Stimulated activated CD4-positive, alpha-beta T cell treated with anti-CD3 and anti-CD28 coated beads, Interleukin-1b, Interleukin-23, amount 100 ng/mL, for 48 hours (primary cell): ENCODE results near the gene CHTOP.
"Not testable (repeated sequence)": the region's sequence is repeated elsewhere in the genome, so short reads cannot be mapped to it uniquely, and the experiment has no call there.

Experiments used
- DNase-seq: peaks from one replicate; pipeline ENCODE4 v3.0.0-alpha.2; 2020

CHTOP gene

GRCh38 chr1:153633754-153634665 is at the start of gene CHTOP:
Gene CHTOP, plus strand, starts transcription at chr1:153634066. Its CDS starts 2,523 bp downstream, at chr1:153636589.
- peak; percentile 98 for DNase-seq

- DNase-seq, result no peak
Observed at GRCh38 chr1:153585006-153585405, 48.9 kb upstream of the CHTOP start.

GRCh38 chr1:153586347-153586746 is 47.5 kb upstream of the CHTOP start:
- DNase-seq, result no peak

- no peak for DNase-seq
Observed at GRCh38 chr1:153587314-153587713, 46.6 kb upstream of the CHTOP start.

GRCh38 chr1:153588033-153588432 is 45.8 kb upstream of the CHTOP start:
- DNase-seq, result not testable (repeated sequence)

- no peak for DNase-seq
Observed at GRCh38 chr1:153588482-153588881, 45.4 kb upstream of the CHTOP start.

- DNase-seq, result no peak
Observed at GRCh38 chr1:153592748-153593147, 41.1 kb upstream of the CHTOP start.

- peak; percentile 40 for DNase-seq
Observed at GRCh38 chr1:153597206-153597605, 36.7 kb upstream of the CHTOP start.

- DNase-seq, result peak; percentile 16
Observed at GRCh38 chr1:153598309-153599172, 35.3 kb upstream of the CHTOP start.

- DNase-seq, result no peak
Observed at GRCh38 chr1:153599847-153600246, 34.0 kb upstream of the CHTOP start.

- no peak for DNase-seq
Observed at GRCh38 chr1:153602749-153603148, 31.1 kb upstream of the CHTOP start.

GRCh38 chr1:153606194-153606593 is 27.7 kb upstream of the CHTOP start:
- DNase-seq, result no peak

- no peak for DNase-seq
Observed at GRCh38 chr1:153607381-153607780, 26.5 kb upstream of the CHTOP start.

- DNase-seq, result no peak
Observed at GRCh38 chr1:153608089-153608682, 25.7 kb upstream of the CHTOP start.

GRCh38 chr1:153608742-153609584 is 24.9 kb upstream of the CHTOP start:
- DNase-seq, result no peak

- DNase-seq, result no peak
Observed at GRCh38 chr1:153609585-153609907, 24.3 kb upstream of the CHTOP start.

GRCh38 chr1:153610334-153610733 is 23.5 kb upstream of the CHTOP start:
- DNase-seq, result no peak

GRCh38 chr1:153610811-153611301 is 23.0 kb upstream of the CHTOP start:
- no peak for DNase-seq

GRCh38 chr1:153611356-153611755 is 22.5 kb upstream of the CHTOP start:
- no peak for DNase-seq

- no peak for DNase-seq
Observed at GRCh38 chr1:153612111-153612754, 21.6 kb upstream of the CHTOP start.

GRCh38 chr1:153612755-153613331 is 21.0 kb upstream of the CHTOP start, which contains the start of gene S100A16:
Gene S100A16, minus strand, starts transcription at chr1:153613137. Its CDS starts 4,986 bp downstream, at chr1:153608151.
- DNase-seq, result no peak
